SK-N-SH (cell line): ENCODE measurements around the gene ITGA8.

Experiments used
- MEF2A ChIP-seq: IDR thresholded peaks from 2 replicates; pipeline ENCODE4 v1.4.0; 2012; ENCODE audit warnings: low read depth, borderline replicate concordance
- RAD21 ChIP-seq: IDR thresholded peaks from 2 replicates; pipeline ENCODE4 v1.6.1; 2012; ENCODE audit warnings: mild to moderate bottlenecking, low read length
- SIN3A ChIP-seq: IDR thresholded peaks from 2 replicates; pipeline ENCODE4 v1.6.1; 2012; ENCODE audit warnings: low read depth, mild to moderate bottlenecking, low read length, moderate library complexity, borderline replicate concordance
- TAF1 ChIP-seq: IDR thresholded peaks from 2 replicates; pipeline ENCODE4 v1.6.1; 2012; ENCODE audit warnings: low read depth, mild to moderate bottlenecking, low read length, moderate library complexity, borderline replicate concordance
- TCF12 ChIP-seq: IDR thresholded peaks from 2 replicates; pipeline ENCODE4 v1.4.0; 2012
- TF ChIP-seq, protein P1 (sequence below): fragments of 200-600 bp; sonication (generic); IDR thresholded peaks from 2 replicates; pipeline ENCODE4 v1.6.1; 2017; ENCODE audit warnings: antibody characterized with exemption, mild to moderate bottlenecking, moderate library complexity
- TF ChIP-seq, protein P2 (sequence below): IDR thresholded peaks from 2 replicates; pipeline ENCODE4 v1.4.0; 2012; ENCODE audit warnings: low read depth

DNA sequence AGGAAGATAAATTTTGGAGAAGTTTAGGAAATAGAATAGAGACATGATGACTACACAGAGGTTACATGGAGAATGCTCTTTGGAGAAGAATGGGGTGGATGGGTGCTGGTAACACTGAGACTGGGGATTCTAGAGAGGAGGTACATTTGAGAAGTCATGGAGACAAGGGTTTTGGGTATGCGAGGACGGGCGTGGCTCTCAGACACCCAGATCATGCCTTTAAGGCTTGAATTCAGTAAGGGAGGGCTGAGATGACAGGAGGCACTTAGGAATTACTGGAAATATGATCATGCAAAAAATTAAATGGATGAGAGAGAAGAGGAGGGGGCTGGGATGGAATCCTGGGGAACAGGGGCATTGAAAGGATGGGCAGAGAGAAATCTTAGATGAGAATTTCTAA is 168.8 kb downstream of the ITGA8 start:
- TF ChIP-seq TCF12 (no peak), MEF2A (no peak), TAF1 (no peak), RAD21 (no peak), SIN3A (no peak)
- TF ChIP-seq, protein P1, sequence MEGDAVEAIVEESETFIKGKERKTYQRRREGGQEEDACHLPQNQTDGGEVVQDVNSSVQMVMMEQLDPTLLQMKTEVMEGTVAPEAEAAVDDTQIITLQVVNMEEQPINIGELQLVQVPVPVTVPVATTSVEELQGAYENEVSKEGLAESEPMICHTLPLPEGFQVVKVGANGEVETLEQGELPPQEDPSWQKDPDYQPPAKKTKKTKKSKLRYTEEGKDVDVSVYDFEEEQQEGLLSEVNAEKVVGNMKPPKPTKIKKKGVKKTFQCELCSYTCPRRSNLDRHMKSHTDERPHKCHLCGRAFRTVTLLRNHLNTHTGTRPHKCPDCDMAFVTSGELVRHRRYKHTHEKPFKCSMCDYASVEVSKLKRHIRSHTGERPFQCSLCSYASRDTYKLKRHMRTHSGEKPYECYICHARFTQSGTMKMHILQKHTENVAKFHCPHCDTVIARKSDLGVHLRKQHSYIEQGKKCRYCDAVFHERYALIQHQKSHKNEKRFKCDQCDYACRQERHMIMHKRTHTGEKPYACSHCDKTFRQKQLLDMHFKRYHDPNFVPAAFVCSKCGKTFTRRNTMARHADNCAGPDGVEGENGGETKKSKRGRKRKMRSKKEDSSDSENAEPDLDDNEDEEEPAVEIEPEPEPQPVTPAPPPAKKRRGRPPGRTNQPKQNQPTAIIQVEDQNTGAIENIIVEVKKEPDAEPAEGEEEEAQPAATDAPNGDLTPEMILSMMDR: no peak
- TF ChIP-seq, protein P2, sequence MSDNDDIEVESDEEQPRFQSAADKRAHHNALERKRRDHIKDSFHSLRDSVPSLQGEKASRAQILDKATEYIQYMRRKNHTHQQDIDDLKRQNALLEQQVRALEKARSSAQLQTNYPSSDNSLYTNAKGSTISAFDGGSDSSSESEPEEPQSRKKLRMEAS: no peak
